GM12878 (cell line): ENCODE data around the gene MYO1D. TPM values are rescaled to one million over a fixed set of nuclear protein-coding genes. Genes with fewer than 3 reads are reported as not detected.
A peak's percentile ranks its signal among the peaks of the same experiment; 100 is the strongest.

ENCODE experiments used
- ATAC-seq: fragments of 200-7000 bp; cut with Tn5 transposase; 3 replicates; pipeline ENCODE4 v1.9.1; 2020; ENCODE audit warnings: mild to moderate bottlenecking, moderate library complexity
- BruUV-seq: library from RNA; stranded (reverse); fragments of 400-500 nt; replicated peaks from 2 replicates; lab custom pipeline; 2021; lab: Mats Ljungman, UMichigan
- CTCF ChIA-PET: fragments of 300-600 bp; sonication (Branson Sonifier 250); formaldehyde crosslinking; extraction: SDS; loops from one replicate; lab custom pipeline; 2021; ENCODE audit warnings: inconsistent platforms; lab: Yijun Ruan, JAX
- POLR2A ChIA-PET: fragments of 350-600 bp; formaldehyde crosslinking; extraction: SDS; loops from one replicate; lab custom pipeline; 2021; ENCODE audit warnings: inconsistent platforms; lab: Charles Lee
- RAD21 ChIA-PET: fragments of 300-600 bp; sonication (Branson Sonifier 250); formaldehyde crosslinking; loops from one replicate; lab custom pipeline; 2023; ENCODE audit warnings: antibody characterized with exemption; ENCODE audit not compliant: unreplicated experiment; lab: Charles Lee
- SMC1A ChIA-PET: fragments of 300-600 bp; sonication (Branson Sonifier 250); formaldehyde crosslinking; loops from one replicate; lab custom pipeline; 2023; ENCODE audit not compliant: unreplicated experiment, uncharacterized antibody; lab: Charles Lee
- DNase-seq: peaks from one replicate; pipeline ENCODE4 v3.0.0-alpha.2; 2011; ENCODE audit warnings: low read depth, low spot score
- FAIRE-seq: peaks from 3 replicates; lab custom pipeline; 2011; peaks lifted over from hg19 to GRCh38; lab: Jason Lieb, UNC
- H2AFZ ChIP-seq: 2 replicates; pipeline ENCODE4 v1.6.0; 2011; ENCODE audit warnings: low read depth, low read length, control low read depth; ENCODE audit not compliant: control insufficient read depth
- H3K27ac ChIP-seq: 2 replicates; pipeline ENCODE4 v1.5.1; 2011; ENCODE audit warnings: control low read depth; ENCODE audit not compliant: control insufficient read depth, insufficient read depth
- H3K27me3 ChIP-seq, 2 experiments: replicated peaks in 1 of 2; 2 replicates each; pipeline versions ENCODE4 v1.6.0 to v1.6.1; 2011; ENCODE audit warnings: low read length in 1 of 2; ENCODE audit not compliant: control insufficient read depth in 2 of 2, insufficient read depth in 2 of 2
- H3K36me3 ChIP-seq, 2 experiments: 2 replicates each; pipeline ENCODE4 v1.5.1; 2011; ENCODE audit warnings: low read length in 1 of 2; ENCODE audit not compliant: control insufficient read depth in 2 of 2, insufficient read depth in 2 of 2
- H3K4me1 ChIP-seq: 2 replicates; pipeline ENCODE4 v1.6.1; 2011; ENCODE audit warnings: mild to moderate bottlenecking, low read length, moderate library complexity, mixed read lengths; ENCODE audit not compliant: control insufficient read depth, insufficient read depth
- H3K4me2 ChIP-seq: 2 replicates; pipeline ENCODE4 v1.6.0; 2011; ENCODE audit warnings: control low read depth; ENCODE audit not compliant: control insufficient read depth, insufficient read depth
- H3K4me3 ChIP-seq: fragments of 200-600 bp; sonication (generic); 2 replicates; pipeline ENCODE4 v1.5.1; 2016
- H3K79me2 ChIP-seq: 2 replicates; pipeline ENCODE4 v1.6.0; 2011; ENCODE audit warnings: low read length; ENCODE audit not compliant: control insufficient read depth, insufficient read depth
- H3K9ac ChIP-seq: 2 replicates; pipeline ENCODE4 v1.8.0; 2011; ENCODE audit warnings: low read length, control low read depth, mixed read lengths; ENCODE audit not compliant: control insufficient read depth, insufficient read depth
- H3K9me3 ChIP-seq: replicated peaks from 3 replicates; pipeline ENCODE4 v1.5.1; 2011; ENCODE audit warnings: mild to moderate bottlenecking, low read length; ENCODE audit not compliant: control insufficient read depth, insufficient read depth
- H4K20me1 ChIP-seq: 2 replicates; pipeline ENCODE4 v1.6.0; 2011; ENCODE audit not compliant: control insufficient read depth, insufficient read depth
- BMI1 ChIP-seq: fragments of 450-650 bp; IDR thresholded peaks from 2 replicates; pipeline ENCODE4 v1.6.1; 2016; ENCODE audit warnings: mild to moderate bottlenecking, moderate library complexity, borderline replicate concordance
- GATAD2B ChIP-seq: fragments of 450-650 bp; conservative IDR thresholded peaks from 2 replicates; pipeline ENCODE4 v1.6.1; 2017; ENCODE audit warnings: low read depth, mild to moderate bottlenecking, moderate library complexity
- IKZF2 ChIP-seq, 2 experiments: fragments of 450-650 bp; IDR thresholded peaks; 2 replicates each; pipeline ENCODE4 v1.6.1; 2017; ENCODE audit warnings: mild to moderate bottlenecking in 2 of 2, moderate library complexity in 2 of 2
- LARP7 ChIP-seq: fragments of 450-650 bp; IDR thresholded peaks from 2 replicates; pipeline ENCODE4 v1.6.1; 2017; ENCODE audit warnings: mild to moderate bottlenecking
- MLLT1 ChIP-seq: fragments of 450-650 bp; IDR thresholded peaks from 2 replicates; pipeline ENCODE4 v1.6.1; 2016; ENCODE audit warnings: mild to moderate bottlenecking
- MTA2 ChIP-seq: fragments of 450-650 bp; IDR thresholded peaks from 2 replicates; pipeline ENCODE4 v1.6.1; 2016; ENCODE audit warnings: low read depth, mild to moderate bottlenecking, moderate library complexity
- POLR2A ChIP-seq: IDR thresholded peaks from 2 replicates; pipeline ENCODE4 v1.6.1; 2011; ENCODE audit warnings: low read depth, mild to moderate bottlenecking, low read length
- SREBF1 ChIP-seq: IDR thresholded peaks from 2 replicates; pipeline ENCODE4 v1.6.1; 2012; ENCODE audit warnings: mild to moderate bottlenecking, low read length
- TAF1 ChIP-seq: IDR thresholded peaks from 2 replicates; pipeline ENCODE4 v1.6.1; 2011; ENCODE audit warnings: mild to moderate bottlenecking, low read depth, low read length, borderline replicate concordance
- WGBS: methylation state at CpG from one replicate; pipeline ENCODE4 v1.1.6; 2016; ENCODE audit warnings: low lambda C conversion rate; ENCODE audit not compliant: insufficient replicate concordance, insufficient coverage; ENCODE audit errors: missing lambda C conversion rate; 5-methylcytosine and 5-hydroxymethylcytosine counted together
- in situ Hi-C: fragments of 300-500 bp; cut with MboI; formaldehyde crosslinking; loops from 9 replicates; pipeline ENCODE4 v1.14.3; 2018; ENCODE audit warnings: mixed read lengths
- intact Hi-C: fragments of 100-400 bp; cut with micrococcal nuclease; formaldehyde crosslinking; loops from one replicate; pipeline ENCODE4 v1.14.2; 2022; ENCODE audit not compliant: unreplicated experiment
- polyA plus RNA-seq, 11 experiments: library from polyadenylated mRNA; depleted of rRNA in 4 of 11; unstranded in 6 of 11; stranded (reverse) in 5 of 11; fragments of >200 nt; fragmentation: Nextera tagmentation in 4 of 11; fragmentation: Illumina TruSeq in 1 of 11; extraction: Ambion mirVana in 4 of 11; extraction: Trizol in 1 of 11; gene quantifications; 1 replicate in 1 of 11; 2 replicates in 10 of 11; pipeline versions ENCODE4 v1.2.1 to v1.2.3, GENCODE V29; 2011 to 2016; ENCODE audit warnings: inconsistent platforms in 2 of 11, missing spikeins in 2 of 11, low read depth in 1 of 11
- total RNA-seq, 4 experiments: library from RNA; depleted of rRNA in 3 of 4; stranded (reverse); fragments of >200 nt in 3 of 4; fragmentation: Illumina TruSeq in 1 of 4; extraction: Trizol in 1 of 4; gene quantifications; 2 replicates each; pipeline versions ENCODE4 v1.2.1 to v1.2.3, GENCODE V29; 2013 to 2021
- TF ChIP-seq, protein P1 (sequence below): fragments of 450-650 bp; IDR thresholded peaks from 2 replicates; pipeline ENCODE4 v1.6.1; 2018; ENCODE audit warnings: borderline replicate concordance, mild to moderate bottlenecking; ENCODE audit not compliant: partially characterized antibody

Gene MYO1D
- total and polyA plus RNA-seq, 10 of the 15 experiments (the other 5 are each of a cell fraction or from before 2014, with no cell fraction given), result 1.8 to 37.7 (median 25.4) TPM

DNA sequence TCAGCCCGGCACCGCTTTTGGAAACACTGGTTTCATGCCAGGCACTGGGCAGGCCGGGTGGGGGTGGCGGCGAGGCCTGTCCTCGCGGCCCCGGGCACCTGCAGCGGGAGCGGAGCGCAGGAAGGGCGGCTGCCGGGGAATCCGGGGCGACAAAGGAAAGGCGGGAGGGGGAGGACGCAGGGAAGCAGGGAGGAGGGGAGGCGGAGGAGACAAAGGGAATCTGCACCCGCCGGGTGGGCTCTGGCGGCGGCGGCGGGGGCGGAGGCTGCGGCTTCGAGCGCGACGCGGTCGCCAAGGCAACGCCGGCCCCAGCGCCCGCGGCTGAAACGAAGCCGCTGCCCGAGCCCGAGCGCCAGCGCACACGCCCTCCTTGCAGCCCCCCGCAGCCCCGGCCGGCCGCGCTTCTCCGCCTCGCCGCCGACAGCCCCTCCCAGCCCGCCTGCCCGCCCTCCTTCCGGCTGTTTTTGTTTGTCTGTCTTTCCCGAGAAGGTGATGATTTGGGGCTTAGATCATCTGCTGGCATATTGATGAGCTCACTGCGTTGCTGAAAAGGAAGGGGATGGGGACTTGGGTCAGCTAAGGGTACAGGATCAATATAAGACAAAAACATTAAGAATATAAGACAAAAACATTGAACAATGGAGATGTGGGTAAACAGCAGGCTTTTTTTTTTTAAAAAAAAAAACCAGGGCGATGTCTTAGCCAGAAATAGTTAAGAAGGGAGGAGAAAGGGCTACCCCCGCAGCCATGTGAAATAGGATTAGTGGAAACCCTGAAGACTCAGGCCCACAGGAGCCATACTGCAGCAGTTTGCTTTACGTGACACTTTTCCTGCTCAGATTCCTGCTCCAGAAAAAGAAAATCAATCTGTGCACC is 357.5 kb downstream of the MYO1D start (continued):
- TF ChIP-seq, protein P1, sequence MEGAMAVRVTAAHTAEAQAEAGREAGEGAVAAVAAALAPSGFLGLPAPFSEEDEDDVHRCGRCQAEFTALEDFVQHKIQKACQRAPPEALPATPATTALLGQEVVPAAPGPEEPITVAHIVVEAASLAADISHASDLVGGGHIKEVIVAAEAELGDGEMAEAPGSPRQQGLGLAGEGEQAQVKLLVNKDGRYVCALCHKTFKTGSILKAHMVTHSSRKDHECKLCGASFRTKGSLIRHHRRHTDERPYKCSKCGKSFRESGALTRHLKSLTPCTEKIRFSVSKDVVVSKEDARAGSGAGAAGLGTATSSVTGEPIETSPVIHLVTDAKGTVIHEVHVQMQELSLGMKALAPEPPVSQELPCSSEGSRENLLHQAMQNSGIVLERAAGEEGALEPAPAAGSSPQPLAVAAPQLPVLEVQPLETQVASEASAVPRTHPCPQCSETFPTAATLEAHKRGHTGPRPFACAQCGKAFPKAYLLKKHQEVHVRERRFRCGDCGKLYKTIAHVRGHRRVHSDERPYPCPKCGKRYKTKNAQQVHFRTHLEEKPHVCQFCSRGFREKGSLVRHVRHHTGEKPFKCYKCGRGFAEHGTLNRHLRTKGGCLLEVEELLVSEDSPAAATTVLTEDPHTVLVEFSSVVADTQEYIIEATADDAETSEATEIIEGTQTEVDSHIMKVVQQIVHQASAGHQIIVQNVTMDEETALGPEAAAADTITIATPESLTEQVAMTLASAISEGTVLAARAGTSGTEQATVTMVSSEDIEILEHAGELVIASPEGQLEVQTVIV, result no peak

DNA sequence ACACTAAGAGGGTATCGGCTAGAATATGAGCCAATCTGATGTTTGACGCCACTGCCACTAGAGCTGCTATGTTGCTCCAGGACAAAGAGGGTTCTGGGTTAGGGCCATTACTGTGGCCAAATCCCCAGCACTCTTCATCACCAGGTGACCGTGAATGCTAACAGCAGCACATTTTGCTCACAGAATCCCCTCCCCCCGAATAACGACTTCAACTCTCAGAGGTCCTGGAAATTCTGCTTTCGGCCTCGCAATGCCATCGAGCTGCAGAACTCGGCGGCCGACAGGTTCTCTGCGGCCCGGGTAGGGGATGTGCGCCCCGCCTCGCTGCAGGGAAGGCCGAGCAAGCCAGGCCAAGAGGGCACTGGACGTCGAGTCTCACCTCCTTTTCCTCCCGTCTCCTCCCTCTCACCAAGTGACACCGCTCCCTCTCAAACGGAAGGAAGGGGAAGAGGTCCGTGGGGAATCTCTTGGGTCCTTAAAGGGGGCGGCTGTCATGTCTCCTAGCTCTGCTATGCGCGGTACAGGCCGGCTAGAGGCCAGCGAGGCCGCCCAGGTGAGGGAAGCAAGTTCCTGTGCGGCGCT is 358.2 kb downstream of the MYO1D start:
- peak overlapping the region; percentile 97 for H3K4me2 ChIP-seq
- TF ChIP-seq MLLT1 (peak; percentile 89), IKZF2 (IDR thresholded peaks at IDR 0.05) (peak in 1 of 2 experiments; percentile 33; a peak in 1 of 4 replicates), SREBF1 (no peak), TAF1 (no peak), LARP7 (peak; percentile 10; the same call in 1 of the 2 replicates), POLR2A (0 out of 2 replicates have a peak, but pooled peaks have one; percentile 9), MTA2 (0 out of 2 replicates have a peak, but pooled peaks have one; percentile 26), GATAD2B (no peak), BMI1 (no peak)
- in situ Hi-C loops, result no loop called here
- WGBS, result 39% methylated on average over 31 of the region's 31 CpGs
- CTCF ChIA-PET, result interaction anchor here (1.5 to 4.9 kb wide), 3 partner anchors 13 to 30 kb away, joined by 4 to 28 read pairs (median 18); no protein-coding TSS in a partner anchor
- POLR2A ChIA-PET, result interaction anchor here (2.3 to 18.8 kb wide), 4 partner anchors 15 to 51 kb away, joined by 8 to 308 read pairs (median 13); partner anchors contain the start of gene CDK5R1
- no peaks in the 10 kb centered on the region for H3K36me3 ChIP-seq
- no TSS peak for BruUV-seq
- DNase-seq (no peak), ATAC-seq (no peak), FAIRE-seq (no peak)
- no peaks in the 10 kb centered on the region for H3K27me3 ChIP-seq
- H3K9ac ChIP-seq, result peak overlapping the region; percentile 83; the same call in 1 of the 2 replicates
- H3K4me3 ChIP-seq, result peak overlapping the region; percentile 25; the same call in 1 of the 2 replicates
- peaks cover 82% of the 10 kb centered on the region for H3K4me1 ChIP-seq
- RAD21 ChIA-PET, result interaction anchor here (1.1 to 19.5 kb wide), 5 partner anchors 15 to 45 kb away, joined by 3 to 543 read pairs (median 11); partner anchors contain the start of gene CDK5R1
- no peaks in the 10 kb centered on the region for H4K20me1 ChIP-seq
- peak overlapping the region; percentile 9; the same call in 1 of the 2 replicates for H3K27ac ChIP-seq
- no peaks in the 10 kb centered on the region; the same call in 1 of the 2 replicates for H3K79me2 ChIP-seq
- no peaks in the 10 kb centered on the region for H3K9me3 ChIP-seq
- no peak overlapping the region for H2AFZ ChIP-seq
- intact Hi-C loops, result no loop called here
- SMC1A ChIA-PET, result interaction anchor here (2.2 to 13.7 kb wide), 4 partner anchors 12 to 45 kb away, joined by 8 to 286 read pairs (median 136); partner anchors contain the start of gene CDK5R1
